HG03175 (cell line): ENCODE data around the gene ZNF503.

Experiments used
- ATAC-seq: cut with Tn5 transposase; IDR thresholded peaks from one replicate; pipeline ENCODE4 v1.9.1; 2021; ENCODE audit warnings: mild to moderate bottlenecking, moderate library complexity; ENCODE audit not compliant: unreplicated experiment

The ZNF503 gene

GRCh38 chr10:75356484-75356883, 45.1 kb downstream of the ZNF503 start:
- no peak for ATAC-seq

GRCh38 chr10:75355706-75356105, 45.9 kb downstream of the ZNF503 start:
- ATAC-seq: no peak

- no peak for ATAC-seq
Measured at GRCh38 chr10:75353183-75353582, 48.4 kb downstream of the ZNF503 start.

GRCh38 chr10:75352650-75353049, 48.9 kb downstream of the ZNF503 start:
- no peak for ATAC-seq

- ATAC-seq: no peak
Measured at GRCh38 chr10:75351637-75352036, 49.9 kb downstream of the ZNF503 start.

GRCh38 chr10:75350791-75351190, 50.8 kb downstream of the ZNF503 start:
- no peak for ATAC-seq
